Endothelial cell of umbilical vein (primary cell): ENCODE measurements around the gene ZNF311. TPM values are rescaled to one million over a fixed set of nuclear protein-coding genes. Genes with fewer than 3 reads are reported as not detected.

Source experiments
- BruUV-seq: library from RNA; stranded (reverse); fragments of 400-500 nt; replicated peaks from 2 replicates; lab custom pipeline; 2021; lab: Mats Ljungman, UMichigan
- CTCF ChIA-PET: fragments of 300-600, 350-600 bp; sonication (Branson Sonifier 250); formaldehyde crosslinking; loops from one replicate; lab custom pipeline; 2021; ENCODE audit warnings: antibody characterized with exemption, inconsistent platforms; lab: Charles Lee
- POLR2A ChIA-PET: fragments of 300-600, 350-600 bp; sonication (Branson Sonifier 250); formaldehyde crosslinking; loops from one replicate; lab custom pipeline; 2021; ENCODE audit warnings: antibody characterized with exemption, inconsistent platforms; lab: Charles Lee
- DNase-seq: peaks from one replicate; pipeline ENCODE4 v3.0.0-alpha.2; 2011; ENCODE audit warnings: low read depth, low spot score
- FAIRE-seq: peaks from 2 replicates; lab custom pipeline; 2011; peaks lifted over from hg19 to GRCh38; lab: Jason Lieb, UNC
- H2AFZ ChIP-seq: 2 replicates; pipeline ENCODE4 v1.6.0; 2012; ENCODE audit warnings: low read depth, low read length, control low read depth, inconsistent platforms
- H3K27ac ChIP-seq: 2 replicates; pipeline ENCODE4 v1.5.1; 2011; ENCODE audit warnings: low read depth, mild to moderate bottlenecking, control low read depth, low read length, moderate library complexity; ENCODE audit not compliant: insufficient read depth
- H3K27me3 ChIP-seq, 2 experiments: 2 replicates each; pipeline versions ENCODE4 v1.6.0 to v1.6.1; 2011; ENCODE audit warnings: low read length in 2 of 2, mixed read lengths in 1 of 2; ENCODE audit not compliant: control insufficient read depth in 2 of 2, insufficient read depth in 2 of 2
- H3K36me3 ChIP-seq, 2 experiments: 2 replicates in 1 of 2; 3 replicates in 1 of 2; pipeline ENCODE4 v1.5.1; 2011; ENCODE audit warnings: low read length in 2 of 2, mild to moderate bottlenecking in 1 of 2, moderate library complexity in 1 of 2; ENCODE audit not compliant: control insufficient read depth in 2 of 2, insufficient read depth in 2 of 2; ENCODE audit errors: extremely low read depth in 1 of 2
- H3K4me1 ChIP-seq: 3 replicates; pipeline ENCODE4 v1.5.1; 2011; ENCODE audit warnings: mild to moderate bottlenecking, low read length; ENCODE audit not compliant: control insufficient read depth, insufficient read depth; ENCODE audit errors: extremely low read depth
- H3K4me2 ChIP-seq: 2 replicates; pipeline ENCODE4 v1.6.1; 2011; ENCODE audit warnings: low read length, control low read depth, mixed read lengths; ENCODE audit not compliant: insufficient read depth
- H3K4me3 ChIP-seq, 3 experiments: fragments of 200-600 bp in 1 of 3; sonication (generic), shearing (Covaris generic) in 1 of 3; replicated peaks in 1 of 3; 2 replicates each; pipeline ENCODE4 v1.5.1; 2011 to 2016; ENCODE audit warnings: control low read depth in 3 of 3, low read length in 3 of 3, mild to moderate bottlenecking in 2 of 3, inconsistent platforms in 1 of 3, low read depth in 1 of 3, moderate library complexity in 1 of 3; ENCODE audit not compliant: insufficient read depth in 1 of 3
- H3K79me2 ChIP-seq: 2 replicates; pipeline ENCODE4 v1.6.0; 2012; ENCODE audit warnings: low read length, inconsistent platforms; ENCODE audit not compliant: control insufficient read depth, insufficient read depth
- H3K9ac ChIP-seq: replicated peaks from 2 replicates; pipeline ENCODE3; 2011; ENCODE audit warnings: low read length, control low read depth; ENCODE audit not compliant: insufficient read depth; ENCODE audit errors: extremely low read depth
- H3K9me1 ChIP-seq: replicated peaks from 3 replicates; pipeline ENCODE4 v1.6.0; 2011; ENCODE audit warnings: mild to moderate bottlenecking, low read length; ENCODE audit not compliant: control insufficient read depth, insufficient read depth; ENCODE audit errors: extremely low read depth
- H3K9me3 ChIP-seq: replicated peaks from 2 replicates; pipeline ENCODE4 v1.5.1; 2012; ENCODE audit warnings: low read length, inconsistent platforms; ENCODE audit not compliant: control insufficient read depth, insufficient read depth
- H4K20me1 ChIP-seq: replicated peaks from 2 replicates; pipeline ENCODE3; 2011; ENCODE audit warnings: mild to moderate bottlenecking, low read length; ENCODE audit not compliant: control insufficient read depth, insufficient read depth; ENCODE audit errors: extremely low read depth
- EZH2 ChIP-seq: IDR thresholded peaks from 2 replicates; pipeline ENCODE4 v1.6.1; 2012; ENCODE audit warnings: borderline replicate concordance, low read depth, mild to moderate bottlenecking, moderate library complexity, low read length, inconsistent platforms; ENCODE audit not compliant: severe bottlenecking
- FOS ChIP-seq: IDR thresholded peaks from 2 replicates; pipeline ENCODE4 v1.6.1; 2011; ENCODE audit warnings: mild to moderate bottlenecking, low read length, moderate library complexity, borderline replicate concordance; ENCODE audit not compliant: insufficient read depth
- GATA2 ChIP-seq: IDR thresholded peaks from 2 replicates; pipeline ENCODE4 v1.7.0; 2011; ENCODE audit warnings: low read depth, mild to moderate bottlenecking, moderate library complexity, mixed read lengths, low read length; ENCODE audit not compliant: insufficient read length, insufficient read depth
- JUN ChIP-seq: IDR thresholded peaks from 2 replicates; pipeline ENCODE4 v1.6.1; 2011; ENCODE audit warnings: borderline replicate concordance, low read depth; ENCODE audit not compliant: insufficient read length, insufficient read depth
- MYC ChIP-seq: IDR thresholded peaks from one replicate; pipeline ENCODE4 v1.6.1; 2011; ENCODE audit warnings: mild to moderate bottlenecking, low read depth, low read length
- POLR2A ChIP-seq: IDR thresholded peaks from 2 replicates; pipeline ENCODE4 v1.6.1; 2012; ENCODE audit warnings: low read depth, mild to moderate bottlenecking, control low read depth, low read length
- POLR2AphosphoS5 ChIP-seq: IDR thresholded peaks from 2 replicates; pipeline ENCODE4 v1.6.1; 2012; ENCODE audit warnings: low read depth, mild to moderate bottlenecking, control low read depth, low read length, moderate library complexity; ENCODE audit not compliant: insufficient read depth
- dilution Hi-C: fragments of 300-500 bp; cut with MboI; formaldehyde crosslinking; loops from one replicate; pipeline ENCODE4 v1.15.0; 2019; ENCODE audit warnings: low sequenced_read_pairs; ENCODE audit not compliant: extremely low pct_ligation_motif_present
- intact Hi-C: fragments of 100-400 bp; cut with micrococcal nuclease; formaldehyde crosslinking; loops from one replicate; pipeline ENCODE4 v1.10.0; 2022
- polyA plus RNA-seq, 4 experiments: library from polyadenylated mRNA; depleted of rRNA in 3 of 4; stranded (reverse) in 3 of 4; unstranded in 1 of 4; fragments of >200 nt; gene quantifications; 2 replicates each; pipeline versions ENCODE4 v1.2.1 to v1.2.3, GENCODE V29; 2011 to 2012; ENCODE audit warnings: missing spikeins in 1 of 4
- total RNA-seq: library from RNA; stranded (reverse); gene quantifications from 2 replicates; pipeline ENCODE4 v1.2.3, GENCODE V29; 2021
- TF ChIP-seq, protein P1 (sequence below): IDR thresholded peaks from 2 replicates; pipeline ENCODE4 v1.6.1; 2011; ENCODE audit not compliant: insufficient read depth, insufficient read length
- TF ChIP-seq, protein P2 (sequence below), 2 donors: IDR thresholded peaks; 1 replicate in 1 of 2; 2 replicates in 1 of 2; pipeline ENCODE4 v1.5.1; 2011; ENCODE audit warnings: low read length in 2 of 2, mild to moderate bottlenecking in 2 of 2, moderate library complexity in 2 of 2, control low read depth in 1 of 2, inconsistent platforms in 1 of 2, low read depth in 1 of 2; ENCODE audit not compliant: insufficient read depth in 1 of 2; ENCODE audit errors: extremely low read depth in 1 of 2

Gene ZNF311
- total and polyA plus RNA-seq, 2 donors (not counting 3 experiments of a cell fraction or from before 2014, with no cell fraction given), result 0.26 to 0.35 TPM

DNA sequence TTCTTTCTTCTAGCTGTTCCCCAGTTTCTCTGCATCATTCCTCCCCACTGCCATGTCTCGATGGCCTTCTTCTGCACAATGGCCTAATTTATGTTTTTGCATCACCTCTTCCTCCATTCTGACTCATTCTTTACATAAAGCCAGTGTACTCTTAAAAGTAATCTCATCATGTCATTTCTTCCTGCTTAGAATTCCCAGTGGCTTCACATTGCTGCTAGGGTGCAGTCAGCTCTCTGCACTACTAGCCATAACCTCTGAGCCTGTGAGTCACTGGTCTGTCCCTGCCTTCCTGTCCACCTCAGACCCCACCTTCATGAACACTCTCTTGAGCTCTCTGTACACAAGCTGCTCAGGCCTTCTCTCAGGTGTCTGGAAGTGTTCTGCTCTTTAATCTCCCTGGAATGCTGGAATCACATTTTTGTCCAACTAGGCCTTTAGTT lies 57.3 kb downstream of the ZNF311 start:
- Histone ChIP-seq H3K27me3 (no peaks in the 10 kb centered on the region), H3K9me3 (no peaks in the 10 kb centered on the region), H3K4me3 (no peak overlapping the region), H3K4me1 (peaks cover 13% of the 10 kb centered on the region), H4K20me1 (no peaks in the 10 kb centered on the region), H3K9ac (no peak overlapping the region), H3K27ac (peak overlapping the region; percentile 40), H3K9me1 (no peaks in the 10 kb centered on the region), H2AFZ (peak overlapping the region; percentile 14), H3K4me2 (no peak overlapping the region), H3K36me3 (no peaks in the 10 kb centered on the region), H3K79me2 (no peaks in the 10 kb centered on the region)
- ChIA-PET CTCF (interaction anchor here (1.2 kb wide), 1 partner anchor 33 kb away, joined by 6 read pairs; no protein-coding TSS in a partner anchor), POLR2A (no interaction called here)
- TF ChIP-seq JUN (peak; percentile 33), POLR2AphosphoS5 (no peak), GATA2 (peak; percentile 12), FOS (peak; percentile 77)
- dilution Hi-C loops, result no loop called here
- intact Hi-C loops, result no loop called here
- FAIRE-seq (peak; percentile 69), DNase-seq (peak; percentile 47)
- BruUV-seq, result no TSS peak

DNA sequence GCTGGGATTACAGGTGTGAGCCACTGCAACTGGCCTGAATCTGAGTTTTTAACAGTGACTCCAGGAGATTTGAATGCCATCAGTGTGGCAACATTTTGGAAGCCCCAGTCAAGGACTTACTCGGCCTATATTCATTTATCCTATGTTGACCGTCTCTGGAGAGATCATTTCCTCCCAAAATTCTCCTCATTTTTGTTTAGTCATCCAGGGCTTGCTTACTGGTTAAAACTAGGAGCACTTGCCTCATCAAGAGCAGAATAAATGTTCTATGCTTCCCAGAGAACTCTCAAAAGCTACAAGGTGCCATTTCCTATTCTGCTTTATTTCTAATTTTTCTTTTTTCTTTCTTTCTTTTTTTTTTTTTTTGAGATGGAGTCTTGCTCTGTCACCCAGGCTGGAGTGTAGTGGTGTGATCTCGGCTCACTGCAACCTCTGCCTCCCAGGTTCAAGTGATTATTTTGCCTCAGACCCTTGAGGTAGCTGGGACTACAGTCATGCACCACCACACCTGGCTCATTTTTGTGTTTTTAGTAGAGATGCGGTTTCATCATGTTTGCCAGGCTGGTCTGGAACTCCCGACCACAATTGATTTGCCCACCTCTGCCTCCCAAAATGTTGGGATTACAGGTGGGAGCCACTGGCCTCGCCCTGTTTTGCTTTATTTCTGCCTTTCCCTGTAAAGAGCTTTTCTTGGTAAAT lies 57.9 kb downstream of the ZNF311 start:
- ChIA-PET CTCF (interaction anchor here (1.2 kb wide), 1 partner anchor 33 kb away, joined by 6 read pairs; no protein-coding TSS in a partner anchor), POLR2A (no interaction called here)
- H2AFZ ChIP-seq, result no peak overlapping the region
- no peaks in the 10 kb centered on the region for H3K9me3 ChIP-seq
- H3K79me2 ChIP-seq, result no peaks in the 10 kb centered on the region
- H3K27ac ChIP-seq, result peak overlapping the region; percentile 6
- intact Hi-C loops (no loop called here), dilution Hi-C loops (no loop called here)
- H3K9ac ChIP-seq, result no peak overlapping the region
- DNase-seq (no peak), FAIRE-seq (no peak)
- H3K27me3 ChIP-seq, result no peaks in the 10 kb centered on the region
- no peaks in the 10 kb centered on the region for H4K20me1 ChIP-seq
- no peak overlapping the region for H3K4me3 ChIP-seq
- no peaks in the 10 kb centered on the region for H3K36me3 ChIP-seq
- no peak overlapping the region for H3K4me2 ChIP-seq
- H3K9me1 ChIP-seq, result no peaks in the 10 kb centered on the region
- TF ChIP-seq, protein P1, sequence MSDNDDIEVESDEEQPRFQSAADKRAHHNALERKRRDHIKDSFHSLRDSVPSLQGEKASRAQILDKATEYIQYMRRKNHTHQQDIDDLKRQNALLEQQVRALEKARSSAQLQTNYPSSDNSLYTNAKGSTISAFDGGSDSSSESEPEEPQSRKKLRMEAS, result no peak
- TF ChIP-seq POLR2A (no peak), JUN (no peak), POLR2AphosphoS5 (no peak), GATA2 (no peak), EZH2 (no peak), MYC (no peak), FOS (no peak)
- TF ChIP-seq, protein P2, sequence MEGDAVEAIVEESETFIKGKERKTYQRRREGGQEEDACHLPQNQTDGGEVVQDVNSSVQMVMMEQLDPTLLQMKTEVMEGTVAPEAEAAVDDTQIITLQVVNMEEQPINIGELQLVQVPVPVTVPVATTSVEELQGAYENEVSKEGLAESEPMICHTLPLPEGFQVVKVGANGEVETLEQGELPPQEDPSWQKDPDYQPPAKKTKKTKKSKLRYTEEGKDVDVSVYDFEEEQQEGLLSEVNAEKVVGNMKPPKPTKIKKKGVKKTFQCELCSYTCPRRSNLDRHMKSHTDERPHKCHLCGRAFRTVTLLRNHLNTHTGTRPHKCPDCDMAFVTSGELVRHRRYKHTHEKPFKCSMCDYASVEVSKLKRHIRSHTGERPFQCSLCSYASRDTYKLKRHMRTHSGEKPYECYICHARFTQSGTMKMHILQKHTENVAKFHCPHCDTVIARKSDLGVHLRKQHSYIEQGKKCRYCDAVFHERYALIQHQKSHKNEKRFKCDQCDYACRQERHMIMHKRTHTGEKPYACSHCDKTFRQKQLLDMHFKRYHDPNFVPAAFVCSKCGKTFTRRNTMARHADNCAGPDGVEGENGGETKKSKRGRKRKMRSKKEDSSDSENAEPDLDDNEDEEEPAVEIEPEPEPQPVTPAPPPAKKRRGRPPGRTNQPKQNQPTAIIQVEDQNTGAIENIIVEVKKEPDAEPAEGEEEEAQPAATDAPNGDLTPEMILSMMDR (IDR thresholded peaks at IDR 0.05; ENCODE audit: extremely low read depth in 1 of 2, insufficient read depth in 1 of 2, low read depth in 1 of 2, low read length in 2 of 2), result no peak
- BruUV-seq, result no TSS peak
- H3K4me1 ChIP-seq, result peaks cover 13% of the 10 kb centered on the region
